IPS-11a (cell line): ENCODE data around the gene NANP.

Source experiments
- H3K4me3 ChIP-seq: one replicate; pipeline ENCODE4 v1.5.1; 2013; ENCODE audit warnings: low read depth, low read length, control low read depth

NANP gene

DNA sequence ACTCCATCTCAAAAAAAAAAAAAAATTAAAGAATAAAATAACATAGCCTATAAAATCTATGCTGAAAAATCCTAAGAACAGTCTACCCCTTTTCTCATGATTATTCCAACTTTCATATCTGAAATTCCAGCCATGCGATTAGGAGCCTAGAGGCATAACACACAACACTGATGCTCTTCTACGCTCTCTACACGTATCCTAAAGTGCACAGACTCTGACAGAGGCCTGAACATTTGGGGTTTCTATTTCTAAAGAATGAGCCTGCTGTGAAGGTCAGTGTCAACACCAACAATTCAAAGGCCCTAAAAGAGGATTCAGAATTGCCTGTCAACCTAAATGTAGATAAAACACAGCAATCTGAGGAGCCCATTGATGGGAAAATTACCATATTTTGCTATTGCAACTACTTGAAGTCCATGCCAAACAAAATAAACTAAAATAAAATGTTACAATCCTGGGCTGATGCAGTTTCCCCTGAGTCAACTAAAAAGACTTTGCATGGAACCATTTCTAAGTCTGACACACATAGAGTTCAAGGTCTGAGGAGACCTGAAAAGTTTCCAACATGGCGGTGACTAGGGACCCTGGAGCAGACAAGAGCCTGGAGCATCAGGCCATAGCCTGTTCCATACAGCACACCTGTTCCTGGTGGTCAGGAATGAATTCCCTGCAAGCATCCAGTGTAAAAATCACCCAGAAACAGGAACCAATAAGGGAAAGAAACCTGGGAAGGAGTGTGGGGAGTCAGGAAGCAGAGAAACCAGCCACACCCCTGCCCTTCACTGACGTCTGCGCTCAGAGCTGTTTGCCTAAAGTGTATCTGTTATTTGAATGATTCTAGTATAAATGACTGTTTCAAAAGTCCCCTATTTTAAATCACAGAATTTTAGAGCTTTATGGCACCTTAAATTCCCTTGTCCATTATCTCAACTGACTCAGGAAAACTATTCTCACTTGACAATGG, 50.2 kb downstream of the NANP start:
- H3K4me3 ChIP-seq, result no peak overlapping the region

DNA sequence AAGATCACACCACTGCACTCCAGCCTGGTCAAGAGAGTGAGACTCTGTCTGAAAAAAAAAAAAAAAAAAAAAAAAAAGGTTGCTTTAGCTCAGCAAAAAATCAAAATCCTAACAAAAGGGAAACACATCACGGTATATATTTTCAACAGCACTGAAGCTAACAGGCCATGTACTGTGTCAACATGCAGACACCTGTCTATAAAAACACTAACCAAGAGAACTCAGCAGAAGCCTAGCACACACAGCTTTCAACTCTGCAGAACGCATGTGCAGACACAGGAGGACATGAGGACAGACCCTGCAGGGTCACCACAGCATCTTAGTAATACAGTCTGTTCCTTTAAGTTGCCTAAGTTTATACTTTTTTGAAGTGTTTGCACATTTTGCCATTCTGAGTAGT, 52.0 kb downstream of the NANP start:
- H3K4me3 ChIP-seq, result no peak overlapping the region

DNA sequence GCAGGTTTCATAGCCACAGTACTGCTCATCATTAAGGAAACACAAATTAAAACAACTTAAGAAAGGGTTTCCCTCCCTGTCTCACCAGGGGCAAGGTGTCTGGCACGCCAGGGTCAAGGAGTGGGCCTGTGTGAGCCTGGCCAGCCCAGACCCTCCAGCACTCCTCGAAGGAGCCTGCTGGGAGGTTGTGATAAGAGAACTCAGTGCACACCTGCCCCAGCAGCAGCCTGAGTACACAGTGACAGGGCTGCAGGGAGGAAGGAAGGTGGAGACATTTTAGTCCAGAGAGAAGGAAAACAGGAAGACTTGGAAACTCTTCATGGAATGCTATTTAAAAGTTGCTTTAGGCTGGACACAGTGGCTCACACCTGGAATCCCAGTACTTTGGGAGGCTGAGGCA, 52.6 kb downstream of the NANP start:
- no peak overlapping the region for H3K4me3 ChIP-seq

DNA sequence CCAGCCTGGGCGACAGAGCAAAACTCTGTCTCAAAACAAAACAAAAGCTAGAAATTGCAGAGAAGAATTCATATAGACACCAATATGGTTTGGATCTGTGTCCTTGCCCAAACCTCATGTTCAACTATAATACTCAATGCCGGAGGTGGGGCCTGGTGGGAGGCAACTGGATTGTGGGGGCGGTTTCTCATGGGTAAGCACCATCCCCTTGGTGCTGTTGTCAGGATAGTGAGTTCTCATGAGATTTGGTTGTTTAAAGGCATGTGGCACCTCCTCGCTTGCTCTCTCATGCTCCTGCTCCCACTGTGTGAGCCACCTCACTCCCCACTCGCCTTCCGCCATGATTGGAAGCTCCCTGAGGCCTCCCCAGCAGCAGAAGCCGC, 53.7 kb downstream of the NANP start:
- no peak overlapping the region for H3K4me3 ChIP-seq

DNA sequence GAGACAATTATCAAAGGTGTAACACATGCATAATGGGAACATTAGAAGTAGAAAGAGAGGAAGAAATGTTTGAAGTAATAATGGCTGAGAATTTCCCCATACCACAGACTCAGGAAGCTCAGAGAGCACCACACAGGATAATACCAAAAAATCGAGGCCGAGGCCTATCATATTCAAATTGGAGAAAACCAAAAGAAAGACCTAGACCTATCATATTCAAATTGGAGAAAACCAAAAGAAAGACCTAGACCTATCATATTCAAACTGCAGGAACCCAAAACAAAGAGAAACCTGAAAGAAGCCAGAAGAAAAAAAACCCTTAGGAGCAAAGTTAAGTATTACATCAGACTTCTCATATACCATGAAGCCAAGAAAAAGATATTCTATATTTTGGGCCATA, 56.5 kb downstream of the NANP start:
- no peak overlapping the region for H3K4me3 ChIP-seq

DNA sequence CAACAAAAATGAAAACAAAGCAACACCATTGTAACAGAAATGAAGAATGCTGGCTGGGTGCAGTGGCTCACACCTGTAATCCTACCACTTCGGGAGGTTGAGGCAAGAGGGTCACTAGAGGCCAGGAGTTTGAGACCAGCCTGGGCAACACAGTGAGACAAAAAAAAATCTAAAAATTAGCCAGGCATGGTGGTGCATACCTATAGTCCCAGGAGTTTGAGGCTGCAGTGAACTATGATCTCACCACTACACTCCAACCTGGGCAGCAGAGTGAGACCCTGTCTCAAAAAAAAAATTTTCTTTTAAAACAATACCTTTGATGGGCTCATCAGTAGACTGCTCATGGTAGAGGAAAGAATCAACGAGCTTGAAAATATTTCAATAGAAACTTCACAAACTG, 57.0 kb downstream of the NANP start:
- H3K4me3 ChIP-seq, result no peak overlapping the region

DNA sequence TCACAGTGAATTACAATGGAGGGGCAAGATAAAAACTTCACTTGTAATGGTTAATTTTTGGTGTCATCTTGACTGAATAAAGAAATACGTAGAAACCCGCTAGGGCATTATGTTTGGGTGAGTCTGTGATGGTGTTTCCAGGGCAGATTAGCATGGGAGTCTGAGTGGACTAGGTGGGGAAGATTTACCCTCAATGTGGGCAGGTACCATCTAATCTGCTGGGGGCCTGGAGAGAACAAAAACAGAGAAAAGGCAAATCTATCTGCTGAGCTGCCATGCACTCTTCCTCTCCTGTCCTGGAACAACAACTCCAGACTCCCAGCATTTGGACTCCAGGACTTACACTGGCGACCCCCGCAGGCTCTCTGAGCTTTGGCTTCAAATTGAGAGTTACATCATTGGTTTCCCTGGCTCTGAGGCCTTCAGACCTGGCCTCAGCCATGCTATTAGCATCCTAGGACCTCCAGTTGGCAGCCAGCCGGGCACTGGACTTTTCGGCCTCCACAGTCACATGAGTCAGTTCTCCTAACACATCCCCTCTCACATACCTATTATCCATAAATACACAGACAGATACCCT, 58.1 kb downstream of the NANP start:
- H3K4me3 ChIP-seq, result no peak overlapping the region

DNA sequence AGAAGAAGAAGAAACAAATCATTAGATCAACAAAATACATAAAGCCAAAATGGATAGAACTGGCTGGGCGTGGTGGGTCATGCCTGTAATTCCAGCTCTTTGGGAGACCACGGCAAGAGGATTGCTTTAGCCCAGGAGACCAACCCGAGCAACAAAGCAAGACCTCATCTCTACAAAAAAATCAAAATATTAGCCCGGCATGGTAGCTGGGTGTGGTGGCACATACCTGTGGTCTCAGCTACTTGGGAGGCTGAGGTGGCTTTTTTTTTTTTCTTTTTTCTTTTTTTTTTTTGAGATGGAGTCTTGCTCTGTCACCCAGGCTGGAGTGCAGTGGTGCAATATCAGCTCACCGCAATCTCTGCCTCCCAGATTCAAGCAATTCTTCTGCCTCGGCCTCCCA, 59.9 kb downstream of the NANP start:
- no peak overlapping the region for H3K4me3 ChIP-seq

DNA sequence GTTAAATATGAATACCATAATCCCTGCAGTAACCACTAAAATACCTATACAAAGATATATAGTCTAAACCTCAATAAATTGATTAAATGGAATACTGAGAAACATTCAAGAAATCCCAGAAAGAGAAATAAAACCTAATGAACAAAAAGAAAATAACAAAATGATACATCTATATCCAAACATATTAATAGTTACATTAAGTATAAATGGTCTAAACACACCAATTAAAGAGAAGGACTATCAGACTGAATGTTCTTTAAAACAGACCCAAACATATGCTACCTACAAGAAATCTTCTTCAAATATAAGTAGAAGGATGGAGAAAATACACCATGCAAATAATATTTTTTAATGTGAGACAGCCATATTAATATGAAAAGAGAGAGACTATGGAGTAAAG, 60.5 kb downstream of the NANP start:
- no peak overlapping the region for H3K4me3 ChIP-seq
